ENCODE results near the gene TTN.

The TTN gene

DNA sequence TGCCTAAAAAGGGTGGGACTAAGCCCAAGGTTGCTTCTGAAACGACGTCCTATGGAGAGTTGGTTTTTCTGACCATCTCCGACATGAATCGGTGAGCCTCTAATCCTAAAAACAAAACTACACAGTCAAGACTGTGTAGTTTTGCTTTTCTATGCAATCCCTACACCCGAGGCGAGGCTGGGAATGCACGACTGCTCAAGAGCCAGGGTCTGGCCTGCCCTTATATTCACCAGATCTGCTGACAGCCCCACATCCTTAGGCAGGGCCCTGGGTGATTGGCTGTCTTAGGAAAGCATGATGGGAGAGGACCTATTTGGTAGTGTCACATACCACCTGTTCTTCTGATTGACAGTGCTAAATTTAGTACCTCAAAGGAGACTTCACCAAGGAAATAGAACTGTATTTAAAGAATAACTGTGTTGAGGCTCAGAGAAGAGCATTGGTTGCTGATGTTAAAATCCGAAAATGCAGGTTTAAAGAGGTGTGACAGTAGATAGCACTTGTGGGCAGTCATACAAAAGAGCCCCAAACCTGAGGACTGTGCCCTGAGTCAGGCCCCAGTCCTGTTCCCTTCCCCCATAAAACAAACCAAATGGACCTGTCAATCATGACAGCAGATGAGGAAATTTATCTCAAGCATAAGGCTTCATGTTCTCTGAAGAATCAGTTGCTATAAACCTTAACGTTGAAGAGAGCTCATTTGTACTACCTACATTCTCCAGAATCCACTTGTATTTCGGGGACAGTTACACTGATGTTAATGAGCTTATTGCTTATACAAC is at the start of gene TTN:
TSS of gene TTN (minus strand) at position 197 of the 782 bp plus-strand sequence. CDS start 2,781 bp downstream, outside the sequence.
- no peak for DNase-seq (ENCODE audit: low read depth, low spot score)

DNA sequence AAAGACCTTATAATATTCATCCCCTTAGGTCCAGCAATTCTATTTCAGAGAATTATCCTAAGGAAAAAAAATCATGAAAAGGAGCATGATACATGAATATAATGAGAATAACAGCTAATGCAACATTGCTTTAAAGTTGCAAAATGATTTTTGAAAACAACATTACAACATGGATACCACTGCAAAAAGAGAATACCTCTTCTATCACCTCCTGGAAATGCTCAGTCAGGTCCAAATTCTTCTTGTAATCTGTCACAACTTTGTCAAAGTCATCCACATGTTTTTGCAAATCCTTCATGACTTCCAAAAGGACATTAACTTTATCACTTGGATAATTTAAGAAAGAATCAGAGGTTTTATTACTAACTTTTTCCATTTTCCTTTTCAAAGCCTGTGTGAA is 47.9 kb upstream of the TTN start:
- DNase-seq (ENCODE audit: low read depth, low spot score): no peak

DNA sequence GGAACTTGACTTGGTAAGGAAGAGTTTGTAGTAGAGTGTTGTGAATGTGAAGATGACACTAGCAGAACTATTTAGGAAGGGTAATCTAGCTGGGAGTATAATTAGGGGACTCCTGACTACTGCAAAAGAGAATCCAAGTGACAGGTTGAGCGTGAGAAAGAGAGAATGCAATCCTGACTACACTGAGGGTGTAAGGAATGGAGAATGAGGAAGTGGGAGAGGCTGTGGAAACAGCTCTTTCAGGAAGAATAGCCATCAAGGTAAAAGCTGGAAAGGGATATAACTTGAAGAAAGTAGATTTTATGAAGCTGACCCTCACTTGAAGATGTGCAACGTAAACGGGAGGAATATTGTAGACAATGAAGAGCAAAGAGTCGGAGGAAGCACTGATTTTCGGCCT is 41.1 kb upstream of the TTN start:
- no peak for DNase-seq (ENCODE audit: low read depth, low spot score)

DNA sequence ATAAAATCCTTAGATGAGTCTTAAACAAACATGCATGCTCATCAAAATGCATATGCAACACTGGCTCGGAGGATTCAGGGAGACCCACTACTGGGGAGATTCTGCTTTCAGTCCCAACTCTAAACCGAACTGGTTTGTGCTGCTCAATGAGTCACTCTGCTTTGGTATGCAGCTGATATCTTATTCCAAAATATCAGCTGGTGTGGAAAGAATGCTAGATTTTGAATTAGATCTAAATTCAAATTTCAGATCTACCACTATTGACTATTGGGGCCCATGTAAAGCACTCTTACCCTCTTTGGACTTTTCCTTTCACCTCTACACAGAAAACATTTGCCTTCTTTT is 39.2 kb upstream of the TTN start:
- no peak for DNase-seq (ENCODE audit: low read depth, low spot score)

DNA sequence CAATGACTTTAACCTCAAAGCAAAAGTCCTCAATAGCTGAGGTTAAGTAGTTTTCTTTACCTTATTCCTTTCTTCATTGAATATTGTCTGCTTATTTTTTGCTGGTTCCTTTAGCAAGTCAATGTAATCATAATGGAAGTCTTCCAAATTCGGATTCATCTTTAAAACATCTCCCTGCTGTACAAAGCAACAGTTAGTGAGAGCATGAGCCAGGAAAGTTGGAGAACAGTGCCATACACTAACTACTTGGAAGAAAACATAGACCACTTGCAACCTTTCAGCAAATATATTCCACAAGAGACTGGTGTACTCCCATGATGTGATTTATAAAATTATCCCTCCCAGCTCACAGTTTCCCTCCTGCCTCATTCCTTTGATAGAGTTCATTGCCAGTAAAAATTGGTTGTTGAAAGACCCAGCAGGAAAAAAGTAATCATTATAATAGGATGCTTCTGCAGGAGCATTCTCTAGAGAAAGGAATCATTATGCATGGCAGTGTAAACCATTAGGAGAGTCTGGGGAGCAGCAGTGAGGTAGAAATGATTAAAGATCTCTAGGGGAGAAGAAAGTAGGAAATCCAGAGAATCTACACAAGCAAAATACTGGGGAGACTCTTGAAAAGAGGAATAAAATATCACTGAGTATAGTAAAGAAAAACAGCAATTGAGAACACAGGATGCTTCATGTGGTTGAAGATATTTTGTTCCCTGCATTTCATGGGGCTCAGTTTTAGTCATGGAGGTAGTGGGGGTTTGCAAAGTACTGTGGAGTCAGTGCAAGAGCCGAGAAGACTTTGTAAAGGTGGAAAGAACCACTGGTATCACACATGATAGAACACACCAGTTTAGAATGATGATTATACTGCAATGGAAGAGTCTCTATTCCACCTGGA is 38.6 kb upstream of the TTN start:
- peak; percentile 54 for DNase-seq (ENCODE audit: low read depth, low spot score)

DNA sequence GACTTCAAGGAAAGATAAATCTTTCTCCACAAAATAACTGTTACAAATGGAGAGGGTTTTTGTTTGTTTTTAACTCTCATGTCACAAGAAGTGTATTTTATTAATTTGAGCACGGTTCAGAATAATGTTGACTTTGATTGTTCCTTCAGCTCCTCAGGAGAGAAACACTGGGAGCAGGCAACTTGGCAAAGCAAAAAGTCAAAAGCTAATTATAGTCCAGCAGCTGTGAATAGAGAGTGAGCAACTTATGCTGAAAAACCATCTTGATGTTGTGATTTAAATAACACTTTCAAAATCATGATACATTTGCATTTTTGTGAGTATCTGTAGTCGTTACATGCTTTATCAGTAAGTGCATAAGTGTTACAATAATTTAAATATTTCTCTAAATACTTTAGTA is 37.5 kb upstream of the TTN start:
- DNase-seq (ENCODE audit: low read depth, low spot score): no peak

DNA sequence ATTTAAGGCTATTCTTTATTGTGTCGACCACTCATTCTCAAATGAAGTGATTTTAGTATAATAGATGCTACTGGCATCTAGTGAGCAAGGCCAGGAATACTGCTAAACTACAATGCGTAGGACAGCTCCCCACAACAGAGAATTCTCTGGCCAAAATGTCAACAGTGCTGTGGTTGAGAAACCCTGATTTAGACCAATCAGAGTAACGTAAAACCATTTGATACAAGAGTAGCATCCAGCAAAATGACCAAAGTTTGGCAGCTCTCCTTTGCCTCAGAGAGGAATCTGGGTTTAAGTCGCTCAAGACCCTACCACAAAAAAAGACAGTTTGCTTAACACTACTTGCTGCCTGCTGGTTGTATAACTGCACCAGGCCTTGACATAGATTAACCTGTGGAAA is 37.0 kb upstream of the TTN start:
- peak; percentile 72 for DNase-seq (ENCODE audit: low read depth, low spot score)

DNA sequence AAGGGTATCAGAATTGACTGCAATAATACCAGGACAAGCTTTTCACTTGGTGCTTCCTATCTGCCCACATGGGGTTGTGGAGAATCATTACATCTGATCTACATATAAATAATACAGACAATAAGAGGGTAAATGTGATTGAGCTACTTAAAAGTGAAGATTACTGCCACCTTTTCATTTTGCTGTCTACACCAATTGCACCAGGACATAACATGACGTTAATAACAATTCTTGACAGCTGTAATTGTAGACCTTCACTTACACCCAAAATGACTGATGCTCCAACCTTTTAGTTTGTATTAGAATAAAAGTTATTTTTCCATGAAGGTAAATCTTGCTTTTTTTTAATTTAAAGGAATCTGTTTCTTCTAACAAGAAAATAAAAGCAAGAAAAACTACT is 36.5 kb upstream of the TTN start:
- DNase-seq (ENCODE audit: low read depth, low spot score): no peak

DNA sequence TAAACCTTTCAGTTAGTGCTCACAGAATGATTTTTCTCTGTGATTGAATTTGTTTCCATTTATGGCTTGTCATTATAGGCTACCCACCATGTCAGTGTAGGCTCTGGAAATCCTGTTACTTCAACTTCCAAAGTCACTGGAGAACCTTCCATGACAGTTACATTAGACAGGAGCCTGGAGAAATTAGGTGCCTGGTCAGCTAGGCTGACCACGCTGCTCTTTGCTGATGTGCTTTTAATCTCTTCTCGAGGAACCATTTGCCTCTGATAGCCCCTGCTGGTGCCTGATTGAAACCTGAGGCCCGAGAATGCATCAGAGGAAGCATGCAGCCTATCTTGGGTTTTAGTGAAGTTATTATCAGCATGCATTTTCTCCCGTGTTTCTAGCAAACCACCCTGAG is 29.6 kb upstream of the TTN start:
- DNase-seq (ENCODE audit: low read depth, low spot score): no peak

DNA sequence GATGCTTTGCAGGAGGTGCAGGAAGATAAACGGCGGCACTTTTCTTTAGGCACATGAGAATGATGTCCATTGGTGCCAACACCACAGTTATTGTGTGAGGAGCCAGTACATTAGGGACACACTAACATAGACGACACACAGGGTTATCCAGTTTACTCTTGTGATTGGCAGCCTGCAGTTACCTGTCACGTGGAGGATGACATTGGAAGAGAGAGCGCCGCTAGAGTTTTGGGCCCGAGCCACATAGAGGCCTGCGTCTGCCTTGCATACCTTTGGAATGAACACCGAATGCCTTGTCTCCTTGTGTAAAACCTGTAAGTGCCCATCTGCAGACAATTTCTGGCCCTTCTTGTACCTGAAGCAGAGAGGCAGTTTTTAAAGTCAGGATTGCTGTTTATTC is 26.9 kb upstream of the TTN start:
- DNase-seq (ENCODE audit: low read depth, low spot score): no peak

DNA sequence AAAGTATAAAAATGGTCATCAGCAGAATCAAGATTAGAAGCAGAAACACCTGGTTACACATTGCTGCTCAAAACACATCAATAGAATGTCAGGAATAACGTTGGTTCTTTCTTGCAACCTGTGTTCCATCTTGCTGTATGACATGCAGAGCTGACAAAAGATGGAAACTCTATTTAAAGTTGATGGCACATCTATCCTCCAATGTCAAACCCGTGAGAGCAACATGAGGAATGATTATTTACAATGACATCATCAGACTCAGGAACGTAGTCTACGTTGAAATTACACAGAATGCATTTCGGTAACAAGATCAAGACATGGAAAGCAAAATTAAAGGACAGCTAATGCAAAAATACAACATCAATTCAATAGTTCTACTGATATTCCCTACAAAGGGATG is 26.2 kb upstream of the TTN start:
- no peak for DNase-seq (ENCODE audit: low read depth, low spot score)

DNA sequence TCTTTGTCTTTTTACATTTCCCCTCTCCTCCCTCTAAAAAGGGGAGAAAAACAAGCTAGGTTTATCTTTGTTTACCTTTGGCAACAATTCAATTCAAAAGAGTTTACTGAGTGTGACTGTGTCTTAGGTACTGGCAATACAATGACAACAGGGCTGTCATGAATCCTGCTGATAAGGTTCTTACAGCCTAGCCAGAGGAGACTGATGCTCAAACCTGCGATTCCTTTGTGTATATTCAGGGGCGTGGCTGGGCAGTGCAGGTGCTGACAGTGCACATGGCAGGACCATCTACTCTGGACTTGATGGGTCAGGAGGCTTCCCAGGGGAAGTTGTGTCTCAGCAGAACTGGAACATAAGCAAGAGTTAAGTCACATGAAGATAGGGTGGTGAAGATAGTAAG is 23.2 kb upstream of the TTN start:
- DNase-seq (ENCODE audit: low read depth, low spot score): no peak

DNA sequence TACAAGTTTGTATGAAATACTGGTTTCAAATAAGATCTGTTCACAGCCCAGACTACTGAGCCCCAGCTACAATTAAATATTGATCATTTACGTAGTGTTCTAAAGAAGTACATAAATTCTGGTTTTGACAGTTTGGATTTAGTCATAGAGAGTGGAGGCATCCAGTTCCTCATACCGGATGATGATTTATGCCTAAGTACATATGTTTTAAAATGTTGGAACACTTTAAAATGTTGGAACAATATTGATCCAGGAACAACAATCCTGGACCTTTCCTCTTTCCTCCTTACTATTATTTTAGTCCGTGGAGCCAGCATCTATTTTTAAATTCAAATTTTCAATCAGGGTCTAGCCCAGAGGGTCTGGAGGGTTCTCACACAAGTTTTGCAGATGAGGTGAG is 22.8 kb upstream of the TTN start:
- no peak for DNase-seq (ENCODE audit: low read depth, low spot score)

DNA sequence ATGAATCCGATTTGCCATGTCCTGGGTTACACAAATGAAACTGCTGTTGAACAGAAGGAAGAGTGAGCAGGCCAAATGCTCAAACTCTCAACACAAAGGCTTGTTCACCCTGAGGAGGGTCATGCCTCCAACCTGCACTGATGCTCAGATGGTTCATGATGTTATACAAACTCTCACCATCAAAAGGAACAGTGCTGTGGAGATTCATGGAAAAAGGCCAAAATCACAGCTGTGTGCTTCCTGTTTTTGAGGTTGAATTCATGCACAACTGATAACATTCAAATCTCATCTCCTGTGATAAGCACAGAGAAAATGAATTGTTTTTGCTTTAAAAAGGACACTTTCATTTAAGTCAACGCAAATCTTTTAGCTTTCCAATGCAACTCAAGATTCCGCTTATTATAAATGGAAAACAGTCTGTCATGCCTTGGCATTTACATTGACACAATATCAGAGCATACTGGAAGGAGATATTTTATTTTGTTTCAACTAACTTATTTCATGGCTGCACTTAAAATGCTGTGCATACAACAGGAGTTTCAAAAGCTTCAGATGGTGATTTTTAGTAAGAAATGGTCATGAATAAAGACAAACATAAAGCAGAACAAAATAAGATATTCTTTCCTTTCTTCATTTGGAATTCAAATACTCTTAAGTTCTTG is 22.2 kb upstream of the TTN start:
- DNase-seq (ENCODE audit: low read depth, low spot score): no peak

DNA sequence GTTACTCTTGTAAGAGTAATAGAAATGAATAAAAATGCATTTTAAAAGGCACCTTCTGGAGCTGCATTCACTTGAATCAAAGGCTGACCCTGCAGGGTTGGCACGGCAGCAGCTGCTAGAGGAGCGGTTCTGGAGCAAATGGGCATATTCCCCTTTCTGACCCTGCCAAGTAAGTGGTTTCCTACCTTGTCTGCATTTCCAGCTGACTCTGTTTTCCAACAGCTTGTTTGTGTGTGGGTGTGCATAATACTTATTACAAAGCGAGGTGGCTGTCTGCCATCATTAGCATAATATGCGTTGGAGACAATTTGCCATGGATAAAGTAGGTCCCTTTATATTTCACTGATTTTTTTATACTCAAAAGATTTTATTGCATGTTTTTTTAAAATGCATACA is 21.3 kb upstream of the TTN start:
- DNase-seq (ENCODE audit: low read depth, low spot score): no peak

DNA sequence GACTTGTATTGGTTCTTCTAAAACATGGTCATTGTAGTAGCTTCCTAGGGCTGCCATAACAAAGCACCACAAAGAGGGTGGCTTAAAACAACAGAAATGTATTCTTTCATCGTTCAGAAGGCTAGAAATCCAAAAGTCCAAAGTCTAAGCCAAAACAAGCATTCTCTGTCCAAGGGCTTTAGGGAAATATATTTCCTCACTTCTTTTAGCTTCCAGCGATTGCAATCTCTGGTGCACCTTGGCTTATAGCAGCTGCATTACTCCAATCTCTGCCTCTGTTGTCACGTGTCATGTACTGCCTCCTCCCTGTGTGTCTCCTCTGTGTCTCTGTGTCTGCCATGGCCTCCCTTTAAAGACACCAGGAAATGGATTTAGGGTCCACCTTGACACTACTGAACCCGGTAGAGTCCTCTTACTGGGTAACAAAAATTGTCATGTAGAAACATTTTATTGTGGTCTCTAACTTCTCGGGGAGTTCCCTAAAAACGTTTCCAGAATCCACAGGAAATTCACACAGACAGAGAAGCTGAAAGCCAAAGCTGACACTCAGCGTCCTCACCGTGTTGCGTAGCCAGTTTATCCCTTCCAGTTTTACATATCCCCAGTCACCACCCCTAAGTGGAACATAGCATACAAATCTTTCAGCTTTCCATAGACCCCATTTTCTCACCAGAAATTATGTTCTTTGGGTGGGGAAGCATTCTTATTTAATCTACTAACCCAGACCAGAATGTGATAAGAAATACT is 20.7 kb upstream of the TTN start:
- DNase-seq (ENCODE audit: low read depth, low spot score): no peak

DNA sequence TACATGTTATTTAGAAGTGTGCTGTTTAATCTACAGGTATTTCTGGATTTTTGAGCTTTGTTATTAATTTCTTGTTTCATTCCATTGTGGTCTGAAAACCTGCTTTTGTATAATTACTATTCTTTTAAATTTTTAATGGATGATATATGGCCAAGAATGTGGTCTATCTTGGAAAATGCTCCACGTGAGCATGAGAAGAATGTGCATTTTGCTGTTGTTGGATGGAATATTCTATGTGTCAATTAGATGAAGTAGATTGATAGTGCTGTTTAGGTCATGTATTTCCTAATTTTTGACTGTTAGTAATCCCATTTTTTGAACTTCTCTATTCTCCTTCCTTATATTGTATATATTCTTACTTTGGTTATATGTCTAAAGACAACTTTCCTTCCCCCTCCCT is 19.9 kb upstream of the TTN start:
- DNase-seq (ENCODE audit: low read depth, low spot score): no peak

DNA sequence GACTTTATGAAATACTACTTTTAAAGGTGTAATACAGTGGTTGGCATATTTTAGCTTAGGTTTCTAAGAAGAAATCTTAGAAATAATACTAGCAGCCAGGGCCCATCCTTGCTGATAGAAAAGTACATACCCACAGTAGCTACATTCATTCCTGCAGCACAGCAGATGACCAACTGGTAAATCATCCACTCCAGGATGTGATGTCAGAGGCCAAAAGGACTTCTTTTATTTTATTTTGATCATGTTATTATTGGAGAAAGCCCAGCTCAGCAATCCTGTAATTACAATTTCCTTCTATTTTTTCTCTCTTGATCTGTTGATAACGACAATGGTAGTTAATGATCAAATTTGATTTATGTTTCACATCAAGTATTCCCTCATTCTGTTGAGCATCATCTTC is 18.0 kb upstream of the TTN start:
- peak; percentile 46 for DNase-seq (ENCODE audit: low read depth, low spot score)

DNA sequence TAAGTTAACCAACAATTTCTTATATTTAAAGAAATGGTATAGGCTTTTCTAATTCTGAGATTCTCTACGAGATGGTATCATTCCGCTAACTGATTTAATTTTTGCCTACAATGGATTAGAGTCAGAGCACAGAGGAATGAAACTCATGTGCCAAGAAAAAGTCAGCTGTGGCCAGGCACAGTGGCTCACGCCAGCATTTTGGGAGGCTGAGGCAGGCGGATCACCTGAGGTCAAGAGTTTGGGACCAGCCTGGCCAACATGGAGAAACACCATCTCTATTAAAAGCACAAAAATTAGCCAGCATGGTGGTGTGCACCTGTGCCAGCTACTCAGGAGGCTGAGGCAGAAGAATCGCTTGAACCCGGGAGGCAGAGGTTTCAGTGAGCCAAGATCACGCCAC is 17.0 kb upstream of the TTN start:
- DNase-seq (ENCODE audit: low read depth, low spot score): no peak

DNA sequence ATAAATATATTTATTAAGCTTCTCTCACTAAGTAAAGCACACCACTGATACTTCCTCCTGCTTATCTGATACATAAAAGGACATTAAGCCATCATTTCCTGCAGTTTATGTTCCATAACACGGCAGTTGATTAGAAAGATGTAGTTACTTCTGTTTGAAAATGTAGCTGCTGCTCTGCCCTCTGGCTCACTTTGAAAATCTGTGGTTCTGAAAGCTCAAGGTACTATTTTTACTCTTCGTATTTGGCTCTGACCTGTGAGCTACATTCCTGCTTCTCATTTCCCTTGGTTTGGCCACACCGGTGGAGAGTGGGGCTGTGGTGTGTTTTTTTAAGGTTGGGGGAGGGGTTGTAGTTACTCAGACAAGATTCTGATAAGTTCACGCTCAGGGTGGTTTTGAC is 12.8 kb upstream of the TTN start:
- peak; percentile 43 for DNase-seq (ENCODE audit: low read depth, low spot score)

DNA sequence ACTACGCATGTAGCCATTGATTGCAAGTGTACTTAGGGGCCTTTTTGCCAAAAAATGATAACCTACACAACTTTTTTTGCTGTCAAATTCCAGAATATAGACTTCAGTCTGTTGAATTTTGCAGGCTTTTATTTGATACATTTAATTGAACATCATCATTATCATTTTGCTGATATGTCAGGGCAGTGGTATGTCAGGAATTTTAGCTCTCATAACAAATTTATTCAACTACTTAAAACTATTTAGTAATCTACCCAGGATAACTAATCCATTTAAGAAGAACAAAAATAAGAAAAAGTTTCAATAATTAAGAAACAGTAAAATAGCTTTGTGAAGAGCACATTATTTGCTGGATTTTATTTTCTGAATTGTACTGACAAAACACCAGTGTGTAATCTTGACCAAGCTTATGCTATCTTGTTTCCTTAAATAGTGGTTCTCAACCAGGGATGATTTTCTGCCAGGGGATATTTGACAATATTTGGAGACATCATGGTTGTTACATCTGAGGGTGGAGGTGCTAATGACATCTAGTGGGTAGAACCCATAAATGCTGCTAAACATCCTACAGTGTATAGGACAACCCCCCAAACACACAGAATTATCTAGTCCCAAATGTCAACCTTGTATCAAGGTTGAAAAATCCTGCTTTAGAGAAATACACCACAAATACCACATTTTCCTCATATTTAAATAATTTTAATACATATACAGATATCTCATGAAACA is 12.1 kb upstream of the TTN start:
- DNase-seq (ENCODE audit: low read depth, low spot score): no peak

Data from astrocyte of the hippocampus (primary cell).